GM20431 (cell line): ENCODE measurements around the gene HSPH1.

Source experiments
- in situ Hi-C: fragments of 300-500 bp; cut with MseI, MboI; formaldehyde crosslinking; loops from one replicate; pipeline ENCODE4 v1.15.0; 2020; ENCODE audit warnings: low sequenced_read_pairs; ENCODE audit not compliant: unreplicated experiment

HSPH1 gene

DNA sequence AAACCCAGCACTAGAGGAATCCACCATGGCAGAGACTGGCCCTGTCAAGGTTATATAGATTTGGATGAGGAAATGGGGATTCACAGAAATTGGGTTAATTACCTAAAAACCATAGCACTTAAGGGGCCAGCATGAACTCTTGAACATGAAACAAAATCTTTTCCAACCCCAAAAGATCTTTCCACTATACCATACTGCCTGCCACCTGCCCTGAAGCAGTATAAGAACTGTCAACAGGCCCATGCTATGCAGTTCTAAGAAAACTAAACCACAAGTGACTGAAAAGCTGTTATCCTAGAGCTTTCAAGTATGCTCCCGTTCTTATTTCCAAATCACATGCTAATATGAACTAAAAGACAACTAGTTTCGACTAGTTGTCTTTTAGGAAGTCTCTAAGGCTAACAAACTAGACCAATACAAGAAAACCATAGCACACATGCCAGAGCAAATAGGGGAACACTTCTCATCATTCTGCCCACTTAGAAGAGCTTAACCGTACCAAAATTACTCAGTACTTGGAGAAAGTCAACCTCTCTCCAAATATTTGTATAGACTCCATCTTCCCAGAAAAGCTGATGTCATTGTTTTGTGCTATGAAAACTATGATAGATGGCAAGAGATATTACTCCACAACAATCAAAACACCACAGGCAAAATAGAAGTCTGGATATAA is 27.5 kb downstream of the HSPH1 start:
- in situ Hi-C loops: no loop called here

DNA sequence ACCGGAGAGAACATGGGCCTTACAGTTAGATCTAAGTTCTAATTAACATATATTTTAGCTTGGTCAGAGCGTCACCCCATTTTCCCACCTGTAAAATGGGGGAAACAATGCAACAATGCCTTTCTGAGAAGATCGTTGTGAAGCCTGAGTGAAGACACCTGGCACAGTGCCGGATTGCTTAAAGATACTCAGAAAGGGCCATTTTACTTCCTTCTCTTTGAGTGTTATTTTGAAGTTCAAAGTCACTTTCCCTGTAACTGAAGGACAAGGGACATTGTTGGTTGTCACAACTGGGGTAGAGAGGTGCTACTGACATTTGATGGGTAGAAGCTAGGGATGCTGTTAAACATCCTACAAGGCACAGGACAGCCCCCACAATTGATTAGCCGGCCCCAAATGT is 28.1 kb downstream of the HSPH1 start:
- in situ Hi-C loops: no loop called here

DNA sequence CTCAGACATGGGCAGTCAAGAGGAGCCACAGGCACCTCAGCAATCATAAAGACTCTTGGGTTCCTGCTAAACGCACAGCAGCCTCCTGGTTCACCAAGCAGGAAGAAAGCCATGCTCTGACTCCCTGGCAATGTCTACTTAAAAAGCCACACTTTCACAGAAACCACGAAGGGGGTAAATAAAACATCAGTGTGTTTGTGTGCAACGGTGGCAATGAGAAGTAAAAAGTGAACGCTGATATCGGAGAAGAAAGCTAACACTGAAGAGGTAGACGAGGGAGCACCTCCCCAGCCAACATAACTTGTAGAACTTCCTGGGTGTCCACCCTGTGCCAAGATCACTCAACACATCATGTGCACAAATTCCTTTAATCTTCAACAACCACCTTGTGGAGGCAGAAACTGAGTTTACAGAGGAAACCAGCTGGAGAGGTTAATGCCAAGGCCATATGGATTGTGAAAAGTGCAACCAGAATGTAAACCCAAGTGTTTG is 30.2 kb downstream of the HSPH1 start:
- in situ Hi-C loops: no loop called here

DNA sequence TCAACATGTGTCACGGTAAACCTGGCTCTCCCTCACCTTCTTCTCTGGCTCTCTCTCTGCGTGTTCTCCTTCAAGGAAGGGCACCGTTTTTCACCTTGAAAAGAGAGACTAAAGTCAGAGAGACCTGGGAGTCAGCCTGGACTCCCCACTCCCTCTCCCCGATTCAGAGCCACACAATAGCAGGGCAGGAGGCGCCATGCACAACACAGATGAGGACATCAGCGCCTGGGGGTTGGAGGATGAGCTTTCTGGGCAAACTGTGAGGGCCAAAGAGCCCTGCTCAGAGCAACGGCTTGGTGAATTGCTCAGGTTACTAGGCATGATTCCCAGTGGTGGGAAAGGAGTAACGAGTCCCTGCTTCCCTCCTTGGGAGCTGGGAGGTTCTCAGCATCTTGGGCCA is 32.3 kb downstream of the HSPH1 start:
- in situ Hi-C loops: no loop called here

DNA sequence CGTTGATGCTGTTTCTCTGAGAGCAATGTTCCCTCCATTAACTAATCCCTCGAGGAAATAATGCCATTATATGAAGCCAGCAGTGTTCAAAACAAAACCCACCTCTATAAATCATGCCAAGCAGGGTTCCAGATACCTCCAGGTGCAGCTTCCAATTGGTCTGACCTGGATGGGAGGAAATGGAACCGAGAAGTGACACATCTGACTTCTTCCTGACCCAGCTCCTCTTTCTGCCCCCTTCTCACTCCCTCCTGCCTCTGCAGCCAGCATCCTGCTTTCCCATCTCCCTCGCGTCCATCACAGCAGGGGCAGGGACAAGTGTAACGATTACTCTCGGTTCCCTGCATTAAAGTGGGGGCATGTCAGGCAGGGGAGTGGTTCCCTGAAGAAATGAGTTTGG is 37.5 kb downstream of the HSPH1 start:
- in situ Hi-C loops: no loop called here

DNA sequence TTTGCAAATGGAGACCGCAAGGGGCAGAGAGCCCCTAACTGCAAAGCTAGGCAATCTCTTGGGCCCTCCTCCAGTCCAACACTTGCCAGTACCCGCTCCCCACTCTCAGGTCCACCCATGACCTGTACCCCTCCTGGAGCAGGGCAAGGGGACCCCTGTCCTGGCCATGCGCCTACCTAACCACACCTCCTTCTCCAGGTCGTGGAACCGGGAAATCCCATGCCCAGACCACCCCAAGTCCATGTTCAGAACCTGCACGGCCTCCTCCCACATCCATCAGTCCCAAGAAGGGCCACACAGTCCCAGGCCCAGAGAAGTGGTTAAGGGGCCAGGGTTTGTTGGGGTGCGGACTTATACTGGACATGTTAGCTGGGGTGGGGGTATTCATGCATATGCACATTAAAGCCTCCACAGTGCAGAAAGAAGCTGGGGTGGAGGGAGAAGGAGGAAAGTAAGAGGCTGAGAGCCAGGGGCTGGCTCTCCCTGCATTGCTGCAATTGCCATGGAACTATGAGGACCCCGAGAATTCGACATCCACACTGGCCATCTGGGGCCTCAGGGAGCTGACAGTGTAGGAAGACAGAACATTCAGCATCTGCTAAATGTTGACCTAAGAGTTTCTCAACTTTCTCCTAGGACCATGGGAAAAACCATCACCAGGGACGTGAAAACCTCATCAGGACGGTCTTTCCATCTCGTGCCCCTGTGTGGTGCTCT is 39.0 kb downstream of the HSPH1 start:
- in situ Hi-C loops: no loop called here

DNA sequence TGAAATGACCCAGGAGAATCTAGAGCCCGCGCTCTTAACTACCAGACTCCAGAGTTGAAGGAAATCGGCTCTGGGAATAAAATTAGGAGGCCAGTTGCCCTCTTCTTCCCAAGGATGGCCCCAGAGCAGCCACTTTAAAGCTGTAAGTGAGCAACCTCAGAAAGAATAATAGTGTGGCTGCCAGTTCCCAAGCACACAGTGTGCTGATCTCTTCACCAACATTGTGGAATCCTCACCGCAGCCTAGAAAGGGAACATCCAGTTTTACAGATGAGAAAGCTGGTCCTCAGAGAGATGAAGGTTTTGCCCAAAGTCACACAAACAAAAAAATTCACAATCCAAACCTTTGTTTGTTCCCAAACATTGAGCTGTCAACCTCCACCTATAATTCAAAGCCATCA is 39.6 kb downstream of the HSPH1 start:
- in situ Hi-C loops: no loop called here

DNA sequence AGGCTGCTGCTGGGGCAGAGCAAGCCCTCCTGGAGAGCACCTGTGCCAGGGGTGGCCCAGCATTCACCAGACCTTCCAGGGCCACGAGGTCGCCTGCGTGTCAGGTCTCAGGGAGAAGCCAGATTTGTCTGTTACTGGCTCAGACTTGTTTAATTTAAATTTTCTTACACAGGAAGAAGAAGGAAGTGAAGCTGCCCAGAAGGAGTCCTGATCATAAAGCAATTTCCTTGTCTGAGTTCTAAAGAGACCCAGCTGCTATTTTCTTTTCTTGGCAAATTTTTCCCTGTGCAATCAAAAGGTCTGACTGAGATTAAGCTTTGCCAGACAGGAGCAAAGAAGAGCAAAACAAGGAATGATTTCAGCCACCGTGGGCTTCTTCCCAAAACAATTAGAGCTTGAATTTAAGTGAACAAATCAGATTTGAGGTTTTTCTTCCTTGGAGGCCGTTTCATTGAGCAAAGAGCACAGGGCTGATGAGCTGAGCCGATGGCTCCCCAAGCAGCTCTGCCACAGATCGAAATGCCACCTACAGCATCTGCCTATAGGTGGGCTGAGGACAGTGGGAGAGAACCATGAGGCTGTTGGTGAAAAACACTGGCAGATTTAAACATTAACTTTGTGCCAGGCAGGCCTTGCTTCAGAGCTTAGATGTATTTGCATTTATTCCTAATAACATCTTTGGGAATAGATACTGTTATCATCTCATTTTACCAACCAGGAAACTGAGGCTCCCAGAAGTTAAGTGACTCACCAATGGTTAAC is 40.1 kb downstream of the HSPH1 start:
- in situ Hi-C loops: no loop called here

DNA sequence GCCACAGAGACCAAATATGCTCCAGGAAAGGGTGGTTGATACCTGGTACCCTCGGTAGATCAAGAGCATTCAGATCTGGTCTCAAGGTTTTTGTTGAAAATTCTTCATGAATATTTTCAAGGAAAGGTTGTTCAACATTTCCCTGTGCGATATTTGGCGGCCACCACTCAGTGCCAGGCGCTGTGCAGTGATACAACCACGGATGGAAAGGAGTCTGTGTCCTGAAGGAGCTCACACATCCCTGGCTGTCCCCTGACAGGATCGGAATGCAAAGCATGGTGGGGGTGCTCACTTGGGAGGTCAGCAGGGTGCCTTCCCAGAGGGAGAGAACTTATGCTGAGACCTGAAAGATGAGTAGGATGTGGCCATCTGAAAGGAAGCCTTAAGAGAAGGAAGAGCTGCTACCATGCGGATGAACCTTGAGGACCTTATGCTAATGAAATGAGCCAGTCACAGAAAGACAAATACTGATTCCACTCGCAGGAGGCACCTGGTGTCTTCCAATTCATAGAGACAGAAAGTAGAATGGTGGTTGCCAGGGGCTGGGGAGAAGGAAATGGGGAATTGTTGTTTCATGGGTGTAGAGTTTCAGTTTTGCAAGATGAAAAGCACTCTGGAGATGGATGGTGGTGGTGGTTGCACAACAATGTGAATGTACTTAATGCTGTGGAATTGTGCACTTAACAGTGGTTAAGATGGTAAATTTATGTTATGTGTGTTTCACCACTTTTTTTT is 41.6 kb downstream of the HSPH1 start:
- in situ Hi-C loops: no loop called here

DNA sequence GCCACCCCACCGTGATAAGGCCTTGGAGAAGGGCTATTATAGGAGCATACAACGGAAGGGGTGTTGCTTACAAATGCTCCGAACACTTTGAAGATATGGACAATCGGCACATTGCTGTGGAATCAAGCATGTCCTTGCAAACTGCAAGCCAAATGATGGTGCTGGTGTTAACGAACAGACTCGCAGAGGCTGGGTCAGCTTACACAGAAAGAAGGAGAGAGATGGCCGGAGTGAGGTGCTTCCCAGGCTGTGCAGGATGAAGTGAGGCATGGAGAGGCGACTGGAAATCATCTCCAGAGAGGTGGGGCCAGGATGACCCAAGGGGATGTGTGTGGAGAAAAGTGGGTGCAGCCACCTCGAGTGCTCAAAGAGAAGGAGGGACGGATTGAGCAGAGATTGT is 42.2 kb downstream of the HSPH1 start:
- in situ Hi-C loops: no loop called here

DNA sequence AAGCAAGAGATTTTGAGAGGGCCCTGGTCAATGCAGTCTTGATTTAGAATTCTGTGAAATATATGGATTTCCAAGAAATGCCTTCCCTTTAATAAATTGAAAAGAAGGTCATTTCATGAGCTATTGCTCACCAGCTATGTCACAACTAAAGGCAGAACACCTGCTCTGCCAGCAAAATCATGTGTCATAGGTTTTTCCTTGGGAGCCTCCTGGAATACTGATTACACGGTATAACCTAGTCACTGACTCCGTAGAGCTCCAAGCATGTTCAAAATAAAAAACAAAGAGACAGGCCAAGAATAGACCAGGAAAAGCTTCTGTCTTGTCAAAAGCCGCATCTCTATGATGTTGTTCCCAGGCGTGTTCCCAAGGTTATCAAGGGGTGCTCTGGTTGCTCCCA is 45.5 kb downstream of the HSPH1 start:
- in situ Hi-C loops: no loop called here

DNA sequence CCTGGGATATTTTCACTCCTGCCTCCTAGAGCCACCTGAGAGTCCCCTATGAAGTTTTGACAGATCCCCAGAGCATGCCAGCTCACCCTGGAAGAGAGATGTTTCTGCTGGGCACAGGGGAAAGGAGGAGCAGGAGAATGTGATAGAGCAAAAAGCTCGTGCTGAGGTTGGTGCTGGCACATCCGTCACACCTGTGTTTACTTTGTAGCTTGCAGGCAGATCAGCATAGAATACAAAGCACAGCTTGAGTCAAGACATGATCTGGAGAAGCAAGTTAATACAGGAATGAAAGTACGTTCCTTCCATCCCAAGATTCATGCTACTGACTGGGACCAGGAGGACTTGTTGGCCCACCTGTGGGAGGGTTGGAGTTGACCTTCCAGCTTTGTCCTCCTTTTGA is 46.1 kb downstream of the HSPH1 start:
- in situ Hi-C loops: no loop called here

DNA sequence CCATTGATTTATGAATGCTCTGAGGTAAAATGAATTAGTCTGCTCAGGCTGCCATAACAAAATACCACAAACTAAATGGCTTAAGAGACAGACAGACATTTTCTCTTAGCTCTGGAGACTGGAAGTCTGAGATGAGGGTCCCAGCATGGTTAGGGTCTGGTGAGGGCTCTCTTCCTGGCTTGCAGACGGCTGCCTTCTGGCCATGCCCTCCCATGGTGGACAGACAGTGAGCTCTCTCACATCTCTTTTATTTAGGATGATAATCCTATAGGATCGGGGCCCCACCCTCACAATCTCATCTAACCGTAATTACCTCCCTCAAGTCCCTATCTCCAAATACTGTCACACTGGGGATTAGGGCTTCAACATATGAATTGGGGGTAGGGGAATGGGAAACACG is 47.1 kb downstream of the HSPH1 start:
- in situ Hi-C loops: no loop called here

DNA sequence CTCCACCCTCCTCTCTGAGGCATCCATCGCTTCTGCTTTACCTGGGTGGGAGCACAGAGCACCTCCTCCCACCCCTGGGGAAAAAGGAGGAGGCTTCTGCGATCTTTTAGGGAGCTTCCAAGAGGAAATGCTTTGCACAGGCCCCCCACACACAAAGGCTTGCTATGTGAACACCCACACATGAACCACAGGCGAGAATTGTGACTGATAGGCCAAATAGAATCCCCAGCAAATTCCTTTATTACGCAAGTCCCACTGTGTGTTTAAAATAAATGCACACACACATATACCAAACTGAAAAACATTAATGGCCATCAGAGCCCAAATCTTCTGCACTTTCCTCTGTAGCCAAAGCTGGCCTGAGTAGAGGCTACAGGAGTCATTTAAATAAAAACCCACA is 50.6 kb downstream of the HSPH1 start:
- in situ Hi-C loops: no loop called here

DNA sequence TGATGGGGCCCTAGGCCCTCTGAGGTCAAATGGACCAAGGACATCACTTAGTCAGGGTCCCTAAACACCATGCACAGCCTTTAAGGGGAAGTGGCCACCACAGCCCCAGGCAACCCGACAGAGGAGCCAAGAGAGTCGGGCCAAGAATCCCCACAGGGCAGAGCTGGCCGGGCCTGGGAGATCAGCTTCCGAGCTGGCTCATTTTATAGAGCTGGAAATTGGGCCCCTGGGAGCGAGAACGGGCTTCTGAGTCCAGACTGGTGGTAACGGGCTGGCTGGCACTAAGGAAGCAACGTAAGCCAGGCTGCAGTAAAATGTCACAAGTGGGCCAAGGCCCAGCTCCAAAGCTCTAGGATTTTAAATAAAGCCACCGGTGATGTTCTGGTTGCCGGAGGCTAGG is 51.1 kb downstream of the HSPH1 start:
- in situ Hi-C loops: no loop called here

DNA sequence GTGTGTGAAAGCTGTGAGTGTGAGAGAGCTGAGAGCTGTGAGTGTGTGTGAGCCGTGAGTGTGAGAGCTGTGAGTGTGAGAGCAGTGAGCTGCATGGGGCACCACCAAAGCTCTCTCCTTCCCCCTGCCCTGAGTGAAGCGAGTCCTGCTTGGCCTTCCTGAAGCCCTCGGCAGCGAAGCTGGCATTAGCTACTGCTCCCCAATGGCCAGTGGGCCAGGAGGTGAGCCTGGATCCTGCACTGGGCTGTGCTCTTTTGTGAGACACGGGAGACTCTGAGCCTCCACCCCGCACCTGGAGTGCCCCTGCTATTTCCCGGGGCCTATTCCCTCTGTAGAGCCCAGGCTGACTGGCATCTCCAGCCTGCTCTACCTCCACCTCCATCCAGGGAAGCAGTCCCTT is 51.5 kb downstream of the HSPH1 start:
- in situ Hi-C loops: no loop called here

DNA sequence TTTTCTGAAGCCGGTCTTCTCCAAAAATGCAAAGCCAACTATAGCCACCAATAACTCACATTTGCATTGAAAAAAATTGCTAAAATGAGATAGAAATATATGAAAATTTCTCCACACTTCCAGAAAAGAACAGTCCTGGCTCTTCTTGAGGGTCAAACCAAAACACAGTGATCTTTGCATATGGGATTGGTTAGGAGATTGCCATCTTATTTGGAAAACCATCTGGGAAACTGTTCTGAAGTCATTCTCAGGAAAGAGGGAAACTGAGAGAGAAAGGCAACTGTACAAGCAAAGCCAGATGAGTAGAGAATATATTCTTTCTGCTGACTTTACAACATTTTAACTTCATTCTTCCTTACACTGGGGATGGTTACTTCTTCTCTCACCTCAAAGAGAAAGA is 54.6 kb downstream of the HSPH1 start:
- in situ Hi-C loops: no loop called here

DNA sequence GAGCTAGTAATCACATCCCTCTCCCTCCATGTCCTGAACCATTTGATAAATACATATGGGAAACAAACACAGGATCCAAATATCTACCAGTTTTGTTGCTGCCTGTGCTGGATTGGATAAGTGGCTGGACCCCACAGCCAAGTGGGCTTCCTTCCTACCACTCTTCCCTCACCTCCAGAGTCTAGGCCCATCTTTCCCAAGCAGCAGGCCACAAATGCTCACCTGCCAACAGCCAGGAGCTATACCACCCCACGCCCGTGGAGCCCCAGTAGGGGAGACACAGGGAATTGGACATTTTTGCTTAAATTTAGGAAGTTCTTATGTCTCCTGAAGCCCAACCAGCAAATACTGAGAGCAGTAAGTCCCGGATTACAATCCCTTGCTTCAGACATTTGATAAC is 55.8 kb downstream of the HSPH1 start:
- in situ Hi-C loops: no loop called here

DNA sequence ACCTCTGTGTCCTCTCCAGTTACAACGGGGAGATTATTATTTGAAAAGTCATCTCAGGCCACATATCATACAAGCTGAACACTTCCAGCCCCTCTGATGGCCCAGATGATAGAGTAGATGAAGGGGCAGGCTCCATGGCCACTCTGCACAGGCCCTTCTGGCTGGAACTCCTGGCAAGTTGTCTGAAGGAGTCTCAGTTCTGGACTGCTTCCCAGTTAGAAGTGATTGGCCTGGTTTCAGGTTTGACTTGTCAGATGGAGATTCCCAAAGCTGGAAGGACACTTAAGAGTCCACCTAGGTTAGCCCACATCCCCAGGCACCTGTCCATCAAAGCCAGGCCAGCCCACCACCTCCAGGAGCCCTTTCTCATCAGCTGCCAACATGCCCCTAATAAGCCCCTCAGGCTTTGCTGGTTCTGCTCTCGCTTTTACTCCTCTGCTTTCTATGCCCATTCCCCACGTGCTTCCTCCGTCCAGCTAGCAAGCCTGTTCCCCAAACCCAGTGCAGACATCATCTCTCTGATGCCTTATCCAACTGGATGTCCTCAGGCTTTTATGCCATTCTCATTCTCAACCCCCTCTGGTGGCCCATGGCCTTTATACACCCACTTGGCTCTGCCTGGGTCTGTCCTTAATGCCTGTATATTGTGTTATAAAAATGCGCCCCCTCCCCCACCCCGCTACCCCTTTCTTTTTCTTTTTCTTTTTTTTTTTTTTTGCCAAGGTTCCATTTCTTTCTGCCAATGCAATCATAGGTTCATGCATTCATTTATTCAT is 56.5 kb downstream of the HSPH1 start:
- in situ Hi-C loops: no loop called here

DNA sequence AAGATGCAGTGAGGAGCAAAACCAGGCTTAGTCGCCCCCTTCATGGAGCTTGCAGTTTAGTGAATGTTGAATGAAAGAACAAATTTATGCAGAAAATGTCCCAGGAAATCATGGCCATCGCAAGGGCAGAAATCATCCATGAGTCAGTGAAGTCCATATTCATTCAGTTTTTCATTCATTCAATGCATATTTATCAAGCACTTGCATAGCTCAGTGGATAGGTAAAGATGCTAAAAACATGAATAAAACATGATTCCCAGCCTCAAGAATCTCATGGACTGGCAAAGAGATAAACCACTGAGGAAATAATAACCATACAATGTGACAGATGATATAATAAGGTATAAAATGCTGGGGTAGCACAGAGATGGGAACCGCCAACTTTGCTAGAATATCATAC is 58.8 kb downstream of the HSPH1 start:
- in situ Hi-C loops: no loop called here
